BJ (cell line): ENCODE results near the gene FAM114A1. TPM values are rescaled to one million over a fixed set of nuclear protein-coding genes. Genes with fewer than 3 reads are reported as not detected.

Experiments used
- CTCF ChIA-PET: fragments of 350-600 bp; formaldehyde crosslinking; extraction: SDS; loops from one replicate; lab custom pipeline; 2021; ENCODE audit warnings: antibody characterized with exemption, inconsistent platforms; lab: Yijun Ruan, JAX
- POLR2A ChIA-PET: fragments of 300-600 bp; sonication (Branson Sonifier 250); formaldehyde crosslinking; extraction: SDS; loops from one replicate; lab custom pipeline; 2021; ENCODE audit warnings: antibody characterized with exemption; lab: Charles Lee
- DNase-seq: peaks from one replicate; pipeline ENCODE4 v3.0.0-alpha.2; 2011; ENCODE audit warnings: low read depth
- H3K27me3 ChIP-seq: 2 replicates; pipeline ENCODE4 v1.6.0; 2011; ENCODE audit warnings: low read length; ENCODE audit not compliant: control insufficient read depth, insufficient read depth
- H3K36me3 ChIP-seq: 2 replicates; pipeline ENCODE4 v1.5.1; 2011; ENCODE audit warnings: low read length; ENCODE audit not compliant: control insufficient read depth, insufficient read depth
- H3K4me3 ChIP-seq: 2 replicates; pipeline ENCODE4 v1.5.1; 2011; ENCODE audit warnings: low read depth, mild to moderate bottlenecking, control low read depth, low read length
- polyA plus RNA-seq: library from polyadenylated mRNA; depleted of rRNA; stranded (reverse); fragments of >200 nt; gene quantifications from 2 replicates; pipeline ENCODE4 v1.2.3, GENCODE V29; 2011
- TF ChIP-seq, protein P1 (sequence below): IDR thresholded peaks from 2 replicates; pipeline ENCODE4 v1.5.1; 2011; ENCODE audit warnings: low read depth, mild to moderate bottlenecking, control low read depth, inconsistent platforms, low read length, moderate library complexity; ENCODE audit not compliant: insufficient read depth

FAM114A1 gene
- polyA plus RNA-seq, 1 experiment, result 184 TPM

- CTCF ChIA-PET, result interaction anchor here (0.9 kb wide), 1 partner anchor 29 kb away, joined by 3 read pairs; the partner anchor contains the start of gene TLR1
- POLR2A ChIA-PET, result no interaction called here
- no peaks in the 10 kb centered on the region for H3K36me3 ChIP-seq
- TF ChIP-seq, protein P1, sequence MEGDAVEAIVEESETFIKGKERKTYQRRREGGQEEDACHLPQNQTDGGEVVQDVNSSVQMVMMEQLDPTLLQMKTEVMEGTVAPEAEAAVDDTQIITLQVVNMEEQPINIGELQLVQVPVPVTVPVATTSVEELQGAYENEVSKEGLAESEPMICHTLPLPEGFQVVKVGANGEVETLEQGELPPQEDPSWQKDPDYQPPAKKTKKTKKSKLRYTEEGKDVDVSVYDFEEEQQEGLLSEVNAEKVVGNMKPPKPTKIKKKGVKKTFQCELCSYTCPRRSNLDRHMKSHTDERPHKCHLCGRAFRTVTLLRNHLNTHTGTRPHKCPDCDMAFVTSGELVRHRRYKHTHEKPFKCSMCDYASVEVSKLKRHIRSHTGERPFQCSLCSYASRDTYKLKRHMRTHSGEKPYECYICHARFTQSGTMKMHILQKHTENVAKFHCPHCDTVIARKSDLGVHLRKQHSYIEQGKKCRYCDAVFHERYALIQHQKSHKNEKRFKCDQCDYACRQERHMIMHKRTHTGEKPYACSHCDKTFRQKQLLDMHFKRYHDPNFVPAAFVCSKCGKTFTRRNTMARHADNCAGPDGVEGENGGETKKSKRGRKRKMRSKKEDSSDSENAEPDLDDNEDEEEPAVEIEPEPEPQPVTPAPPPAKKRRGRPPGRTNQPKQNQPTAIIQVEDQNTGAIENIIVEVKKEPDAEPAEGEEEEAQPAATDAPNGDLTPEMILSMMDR, result no peak
- no peak overlapping the region for H3K4me3 ChIP-seq
- H3K27me3 ChIP-seq, result no peaks in the 10 kb centered on the region
- no peak for DNase-seq
These were observed 34.7 kb upstream of the FAM114A1 start for GRCh38 chr4:38832624-38833528.

DNA sequence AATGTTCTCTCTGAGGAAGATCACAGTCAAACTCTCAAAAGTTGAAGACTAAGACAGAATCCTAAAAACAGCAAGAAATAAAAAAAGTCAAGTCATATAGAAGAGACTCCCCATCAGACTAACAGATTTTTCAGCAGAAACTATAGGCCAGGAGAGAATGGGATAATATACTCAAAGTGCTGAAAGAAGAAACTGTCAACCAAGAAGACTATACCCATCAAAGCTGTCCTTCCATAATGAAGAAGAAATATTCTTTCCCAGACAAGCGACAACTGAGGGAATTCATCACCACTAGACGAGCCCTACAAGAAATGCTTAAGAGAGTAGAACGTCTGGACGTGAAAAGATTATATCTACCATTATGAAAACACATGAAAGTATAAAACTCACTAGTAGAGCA, 33.0 kb upstream of the FAM114A1 start:
- Histone ChIP-seq H3K36me3 (no peaks in the 10 kb centered on the region), H3K4me3 (no peak overlapping the region), H3K27me3 (no peaks in the 10 kb centered on the region)
- DNase-seq, result no peak
- POLR2A ChIA-PET, result interaction anchor here (0.6 kb wide), 1 partner anchor 25 kb away, joined by 3 read pairs; no protein-coding TSS in a partner anchor
- TF ChIP-seq, protein P1, result no peak
- CTCF ChIA-PET, result no interaction called here

- POLR2A ChIA-PET, result no interaction called here
- H3K27me3 ChIP-seq, result no peaks in the 10 kb centered on the region
- CTCF ChIA-PET, result no interaction called here
- DNase-seq, result no peak
- no peaks in the 10 kb centered on the region for H3K36me3 ChIP-seq
- TF ChIP-seq, protein P1, result no peak
- H3K4me3 ChIP-seq, result no peak overlapping the region
These were observed 30.3 kb upstream of the FAM114A1 start for GRCh38 chr4:38837334-38837733.

DNA sequence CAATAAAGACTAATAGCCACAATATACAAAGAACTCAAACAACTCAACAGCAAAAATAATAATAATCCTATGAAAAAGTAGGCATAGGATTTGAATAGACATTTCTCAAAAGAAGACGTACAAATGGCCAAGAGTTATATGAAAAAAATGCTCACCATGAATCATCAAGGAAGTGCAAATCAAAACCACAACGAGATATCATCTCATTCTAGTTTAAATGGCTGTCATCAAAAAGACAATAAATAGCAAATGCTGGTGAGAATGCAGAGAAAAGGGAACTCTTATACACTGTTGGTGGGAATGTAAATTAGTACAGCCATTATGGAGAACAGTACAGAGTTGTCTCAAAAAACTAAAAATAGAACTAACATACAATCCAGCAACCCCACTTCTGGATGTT, 29.8 kb upstream of the FAM114A1 start:
- CTCF ChIA-PET, result no interaction called here
- H3K27me3 ChIP-seq, result 0 out of 2 replicates have a peak, but pooled peaks cover under 1% of the 10 kb centered on the region
- no peaks in the 10 kb centered on the region for H3K36me3 ChIP-seq
- POLR2A ChIA-PET, result no interaction called here
- TF ChIP-seq, protein P1, result no peak
- no peak overlapping the region for H3K4me3 ChIP-seq
- DNase-seq, result no peak

DNA sequence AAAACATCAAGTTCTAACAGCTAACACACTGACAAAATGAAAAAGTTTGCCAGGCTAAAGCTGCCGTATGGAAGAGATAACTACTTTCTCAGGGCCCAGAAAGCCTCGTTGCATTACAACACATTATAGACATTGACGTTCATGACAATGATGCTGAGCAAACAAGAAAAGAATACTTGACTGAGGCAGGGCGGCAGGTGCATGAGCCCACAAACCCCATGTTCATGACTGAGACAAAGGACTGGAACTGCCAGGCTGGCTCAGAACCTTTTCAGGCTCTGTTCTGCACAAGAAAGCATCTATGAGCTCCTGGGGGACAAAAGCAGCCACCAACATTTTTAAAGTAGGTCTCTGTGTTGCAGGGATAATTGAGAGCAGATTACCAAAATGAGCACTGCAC, 24.6 kb upstream of the FAM114A1 start:
- no peak for DNase-seq
- ChIA-PET CTCF (interaction anchor here (0.6 to 2.3 kb wide), 4 partner anchors 11 to 60 kb away, joined by 3 to 8 read pairs (median 5); partner anchors contain the start of gene TLR10), POLR2A (no interaction called here)
- Histone ChIP-seq H3K4me3 (no peak overlapping the region), H3K36me3 (no peaks in the 10 kb centered on the region), H3K27me3 (0 out of 2 replicates have a peak, but pooled peaks cover 1% of the 10 kb centered on the region)
- TF ChIP-seq, protein P1, result no peak
